A673 (cell line): ENCODE data around the gene TBC1D9B. TPM values are rescaled to one million over a fixed set of nuclear protein-coding genes. Genes with fewer than 3 reads are reported as not detected.

Experiments
- BruUV-seq: library from RNA; stranded (reverse); fragments of 400-500 nt; replicated peaks from 2 replicates; lab custom pipeline; 2021; lab: Mats Ljungman, UMichigan
- CTCF ChIA-PET: fragments of 300-600 bp; sonication (Branson Sonifier 250); formaldehyde crosslinking; loops from one replicate; lab custom pipeline; 2022; ENCODE audit warnings: antibody characterized with exemption; lab: Charles Lee
- POLR2A ChIA-PET: fragments of 300-600 bp; sonication (Branson Sonifier 250); formaldehyde crosslinking; loops from one replicate; lab custom pipeline; 2022; ENCODE audit warnings: antibody characterized with exemption; ENCODE audit not compliant: low non-redundant PET; lab: Charles Lee
- DNase-seq: peaks from one replicate; pipeline ENCODE4 v3.0.0-alpha.2; 2015; ENCODE audit warnings: low spot score
- H3K27ac ChIP-seq: fragments of 200-600 bp; sonication (generic); 2 replicates; pipeline ENCODE4 v1.5.1; 2016; ENCODE audit warnings: mixed run types, low read depth, mild to moderate bottlenecking, mixed read lengths, antibody characterized with exemption, low read length; ENCODE audit not compliant: poor library complexity, severe bottlenecking
- H3K27me3 ChIP-seq: fragments of 200-600 bp; sonication (generic); replicated peaks from 2 replicates; pipeline ENCODE4 v1.6.1; 2017; ENCODE audit warnings: mixed run types, low read depth, mild to moderate bottlenecking, mixed read lengths, antibody characterized with exemption, low read length; ENCODE audit not compliant: insufficient read depth, poor library complexity
- H3K36me3 ChIP-seq: fragments of 200-600 bp; sonication (generic); 2 replicates; pipeline ENCODE4 v1.6.1; 2016; ENCODE audit warnings: mixed run types, mild to moderate bottlenecking, mixed read lengths, antibody characterized with exemption, low read length; ENCODE audit not compliant: insufficient read depth, poor library complexity, severe bottlenecking
- H3K4me1 ChIP-seq: fragments of 200-600 bp; sonication (generic); 2 replicates; pipeline ENCODE4 v1.6.1; 2017; ENCODE audit warnings: mixed run types, mild to moderate bottlenecking, mixed read lengths, antibody characterized with exemption, low read length; ENCODE audit not compliant: insufficient read depth, poor library complexity, severe bottlenecking
- H3K4me3 ChIP-seq: fragments of 200-600 bp; sonication (generic); 2 replicates; pipeline ENCODE4 v1.5.1; 2016; ENCODE audit warnings: low read depth, mixed run types, mild to moderate bottlenecking, mixed read lengths, low read length; ENCODE audit not compliant: poor library complexity, severe bottlenecking
- H3K9me3 ChIP-seq: fragments of 200-600 bp; sonication (generic); 2 replicates; pipeline ENCODE4 v1.6.1; 2016; ENCODE audit warnings: mixed run types, low read depth, mild to moderate bottlenecking, mixed read lengths, antibody characterized with exemption, low read length; ENCODE audit not compliant: poor library complexity, severe bottlenecking
- EZH2 ChIP-seq: fragments of 200-600 bp; sonication (generic); IDR thresholded peaks from 2 replicates; pipeline ENCODE4 v1.6.1; 2017; ENCODE audit warnings: borderline replicate concordance, low read depth, mild to moderate bottlenecking, mixed read lengths, antibody characterized with exemption, low read length; ENCODE audit not compliant: poor library complexity, severe bottlenecking
- intact Hi-C: fragments of 100-400 bp; cut with micrococcal nuclease; formaldehyde crosslinking; loops from one replicate; pipeline ENCODE4 v1.10.0; 2022; ENCODE audit not compliant: unreplicated experiment
- total RNA-seq: library from RNA; stranded (reverse); gene quantifications from 2 replicates; pipeline ENCODE4 v1.2.3, GENCODE V29; 2021
- TF ChIP-seq, protein P1 (sequence below): fragments of 300-800, 200-600 bp; sonication (generic); conservative IDR thresholded peaks from 2 replicates; pipeline ENCODE4 v1.5.1; 2017; ENCODE audit warnings: low read depth, mild to moderate bottlenecking, antibody characterized with exemption, low read length, moderate library complexity, mixed read lengths

Gene TBC1D9B
- total RNA-seq, 1 experiment from 2014 or later: 68.2 TPM

GRCh38 chr5:179880848-179881590, 26.7 kb downstream of the TBC1D9B start:
- ChIA-PET CTCF (no interaction called here), POLR2A (no interaction called here)
- H3K27ac ChIP-seq: no peak overlapping the region
- H3K4me3 ChIP-seq: no peak overlapping the region
- intact Hi-C loops: no loop called here
- no peaks in the 10 kb centered on the region for H3K27me3 ChIP-seq
- H3K4me1 ChIP-seq: no peaks in the 10 kb centered on the region
- BruUV-seq: no TSS peak
- no peak for DNase-seq
- no peak for TF ChIP-seq EZH2
- TF ChIP-seq, protein P1, sequence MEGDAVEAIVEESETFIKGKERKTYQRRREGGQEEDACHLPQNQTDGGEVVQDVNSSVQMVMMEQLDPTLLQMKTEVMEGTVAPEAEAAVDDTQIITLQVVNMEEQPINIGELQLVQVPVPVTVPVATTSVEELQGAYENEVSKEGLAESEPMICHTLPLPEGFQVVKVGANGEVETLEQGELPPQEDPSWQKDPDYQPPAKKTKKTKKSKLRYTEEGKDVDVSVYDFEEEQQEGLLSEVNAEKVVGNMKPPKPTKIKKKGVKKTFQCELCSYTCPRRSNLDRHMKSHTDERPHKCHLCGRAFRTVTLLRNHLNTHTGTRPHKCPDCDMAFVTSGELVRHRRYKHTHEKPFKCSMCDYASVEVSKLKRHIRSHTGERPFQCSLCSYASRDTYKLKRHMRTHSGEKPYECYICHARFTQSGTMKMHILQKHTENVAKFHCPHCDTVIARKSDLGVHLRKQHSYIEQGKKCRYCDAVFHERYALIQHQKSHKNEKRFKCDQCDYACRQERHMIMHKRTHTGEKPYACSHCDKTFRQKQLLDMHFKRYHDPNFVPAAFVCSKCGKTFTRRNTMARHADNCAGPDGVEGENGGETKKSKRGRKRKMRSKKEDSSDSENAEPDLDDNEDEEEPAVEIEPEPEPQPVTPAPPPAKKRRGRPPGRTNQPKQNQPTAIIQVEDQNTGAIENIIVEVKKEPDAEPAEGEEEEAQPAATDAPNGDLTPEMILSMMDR: no peak
- H3K9me3 ChIP-seq: peaks cover 20% of the 10 kb centered on the region
- peaks cover 37% of the 10 kb centered on the region for H3K36me3 ChIP-seq

DNA sequence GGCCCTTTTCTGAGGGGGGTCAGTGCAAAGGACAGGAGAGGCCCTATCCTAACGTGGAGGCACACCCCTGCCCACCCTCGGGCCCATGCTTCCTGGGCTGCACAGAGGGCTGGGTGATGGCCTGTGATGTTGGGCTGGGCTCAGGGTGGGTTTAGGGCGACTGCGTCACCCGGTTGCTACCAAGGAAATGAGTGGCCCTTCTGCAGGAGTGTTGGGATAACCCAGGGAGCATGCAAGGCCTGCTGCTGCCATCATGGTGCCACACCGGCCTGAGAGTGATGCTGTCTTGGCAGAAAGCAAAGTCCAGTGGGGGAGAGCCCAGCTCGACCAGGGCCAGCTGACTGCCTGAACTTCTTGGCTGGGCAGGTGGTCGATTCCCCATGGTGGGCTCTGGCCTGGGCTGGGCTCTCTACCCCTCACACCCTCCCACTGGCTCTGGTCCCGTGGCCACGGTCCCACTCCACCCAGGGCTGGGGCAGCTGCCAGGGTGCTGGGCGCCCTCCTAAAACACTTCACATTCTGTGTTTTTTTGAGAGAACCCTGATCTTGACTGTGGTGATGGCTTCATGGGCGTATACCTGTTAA, 27.5 kb downstream of the TBC1D9B start:
- Histone ChIP-seq H3K4me1 (no peaks in the 10 kb centered on the region), H3K27ac (no peak overlapping the region), H3K9me3 (peaks cover 20% of the 10 kb centered on the region), H3K36me3 (peaks cover 32% of the 10 kb centered on the region), H3K27me3 (no peaks in the 10 kb centered on the region), H3K4me3 (no peak overlapping the region)
- ChIA-PET POLR2A (no interaction called here), CTCF (no interaction called here)
- DNase-seq: no peak
- intact Hi-C loops: no loop called here
- no TSS peak for BruUV-seq
- TF ChIP-seq EZH2: no peak
- TF ChIP-seq, protein P1: no peak

GRCh38 chr5:179879690-179880010, 28.0 kb downstream of the TBC1D9B start:
- peaks cover 20% of the 10 kb centered on the region for H3K9me3 ChIP-seq
- no peak for DNase-seq
- intact Hi-C loops: no loop called here
- TF ChIP-seq, protein P1: no peak
- no peak for TF ChIP-seq EZH2
- H3K4me3 ChIP-seq: no peak overlapping the region
- no TSS peak for BruUV-seq
- H3K27ac ChIP-seq: no peak overlapping the region
- no peaks in the 10 kb centered on the region for H3K27me3 ChIP-seq
- peaks cover 27% of the 10 kb centered on the region for H3K36me3 ChIP-seq
- no peaks in the 10 kb centered on the region for H3K4me1 ChIP-seq
- CTCF ChIA-PET: no interaction called here
- POLR2A ChIA-PET: no interaction called here
